HepG2 (cell line): ENCODE measurements around the gene MAPK14. TPM values are rescaled to one million over a fixed set of nuclear protein-coding genes. Genes with fewer than 3 reads are reported as not detected.

ENCODE experiments used
- ARNT2 ChIP-seq: sonication (generic); formaldehyde crosslinking; IDR thresholded peaks from 2 replicates; pipeline ENCODE4 v1.8.0; 2022; ENCODE audit warnings: mild to moderate bottlenecking, low read depth, missing genetic modification reagents, moderate library complexity
- ASH2L ChIP-seq: fragments of 300-600, 200-600 bp; sonication (generic); IDR thresholded peaks from 2 replicates; pipeline ENCODE4 v1.7.0; 2017; ENCODE audit warnings: low read depth, mild to moderate bottlenecking, moderate library complexity, mixed read lengths, low read length; ENCODE audit not compliant: insufficient read length
- CEBPG ChIP-seq: IDR thresholded peaks from 2 replicates; pipeline ENCODE4 v1.6.1; 2016
- GATAD2A ChIP-seq: IDR thresholded peaks from 2 replicates; pipeline ENCODE4 v1.6.1; 2016
- ISL2 ChIP-seq: sonication (generic); formaldehyde crosslinking; IDR thresholded peaks from 2 replicates; pipeline ENCODE4 v1.5.0; 2020; ENCODE audit warnings: missing genetic modification reagents
- KDM5A ChIP-seq: fragments of 200-600 bp; sonication (generic); IDR thresholded peaks from 2 replicates; pipeline ENCODE4 v1.7.0; 2018; ENCODE audit warnings: antibody characterized with exemption, mild to moderate bottlenecking, low read length, borderline replicate concordance
- MTF2 ChIP-seq: sonication (generic); formaldehyde crosslinking; IDR thresholded peaks from 2 replicates; pipeline ENCODE4 v1.5.0; 2020; ENCODE audit warnings: missing genetic modification reagents, borderline replicate concordance
- RXRA ChIP-seq: sonication (generic); formaldehyde crosslinking; IDR thresholded peaks from 2 replicates; pipeline ENCODE4 v1.5.1; 2020; ENCODE audit warnings: missing genetic modification reagents
- SIN3A ChIP-seq: IDR thresholded peaks from 2 replicates; pipeline ENCODE4 v1.6.1; 2011; ENCODE audit warnings: low read depth, mild to moderate bottlenecking, control low read depth, low read length, borderline replicate concordance
- SNAI1 ChIP-seq: sonication (generic); formaldehyde crosslinking; IDR thresholded peaks from 2 replicates; pipeline ENCODE4 v1.5.0; 2020; ENCODE audit warnings: mild to moderate bottlenecking, missing genetic modification reagents, borderline replicate concordance
- ZBTB7B ChIP-seq: sonication (generic); formaldehyde crosslinking; IDR thresholded peaks from 2 replicates; pipeline ENCODE4 v1.4.0; 2020; ENCODE audit warnings: missing genetic modification reagents
- ZNF232 ChIP-seq: sonication (generic); formaldehyde crosslinking; IDR thresholded peaks from 2 replicates; pipeline ENCODE4 v1.4.0; 2020; ENCODE audit warnings: missing genetic modification reagents, borderline replicate concordance
- ZNF263 ChIP-seq: sonication (generic); formaldehyde crosslinking; IDR thresholded peaks from 2 replicates; pipeline ENCODE4 v1.4.0; 2020; ENCODE audit warnings: missing genetic modification reagents
- ZNF430 ChIP-seq: sonication (generic); formaldehyde crosslinking; IDR thresholded peaks from 2 replicates; pipeline ENCODE4 v1.9.0; 2021; ENCODE audit warnings: mild to moderate bottlenecking, missing genetic modification reagents
- ZNF431 ChIP-seq: sonication (generic); formaldehyde crosslinking; IDR thresholded peaks from 2 replicates; pipeline ENCODE4 v1.9.0; 2022; ENCODE audit warnings: missing genetic modification reagents, low read depth, mild to moderate bottlenecking, borderline replicate concordance
- ZNF598 ChIP-seq: sonication (generic); formaldehyde crosslinking; IDR thresholded peaks from 2 replicates; pipeline ENCODE4 v1.5.1; 2020; ENCODE audit warnings: mild to moderate bottlenecking, missing genetic modification reagents, borderline replicate concordance
- ZNF672 ChIP-seq: sonication (generic); formaldehyde crosslinking; IDR thresholded peaks from 2 replicates; pipeline ENCODE4 v1.8.1; 2022; ENCODE audit warnings: missing genetic modification reagents
- polyA plus RNA-seq, 8 experiments: library from polyadenylated mRNA; depleted of rRNA in 3 of 8; stranded (reverse) in 7 of 8; unstranded in 1 of 8; fragments of >200 nt; fragmentation: Illumina TruSeq in 4 of 8; extraction: Trizol in 4 of 8; gene quantifications; 2 replicates each; pipeline versions ENCODE4 v1.2.1 to v1.2.3, GENCODE V29; 2011 to 2016; ENCODE audit warnings: low read depth in 4 of 8, missing spikeins in 1 of 8, mixed read lengths in 1 of 8; ENCODE audit not compliant: insufficient read depth in 1 of 8
- total RNA-seq, 5 experiments: library from RNA; depleted of rRNA; stranded (reverse); fragments of >200 nt; fragmentation: Illumina TruSeq; extraction: Trizol; gene quantifications; 2 replicates each; pipeline ENCODE4 v1.2.3, GENCODE V29; 2016; ENCODE audit warnings: low read depth in 1 of 5
- TF ChIP-seq, protein P1 (sequence below): sonication (generic); formaldehyde crosslinking; IDR thresholded peaks from 2 replicates; pipeline ENCODE4 v1.5.1; 2020; ENCODE audit warnings: missing genetic modification reagents, mild to moderate bottlenecking, borderline replicate concordance
- TF ChIP-seq, protein P2 (sequence below): sonication (generic); formaldehyde crosslinking; conservative IDR thresholded peaks from 2 replicates; pipeline ENCODE4 v1.4.0; 2020; ENCODE audit warnings: missing genetic modification reagents
- TF ChIP-seq, protein P3 (sequence below): sonication (generic); formaldehyde crosslinking; IDR thresholded peaks from 2 replicates; pipeline ENCODE4 v1.5.0; 2020; ENCODE audit warnings: missing genetic modification reagents
- TF ChIP-seq, protein P4 (sequence below): sonication (generic); formaldehyde crosslinking; IDR thresholded peaks from 2 replicates; pipeline ENCODE4 v1.4.0; 2020; ENCODE audit warnings: missing genetic modification reagents
- TF ChIP-seq, protein P5 (sequence below): sonication (generic); formaldehyde crosslinking; IDR thresholded peaks from 2 replicates; pipeline ENCODE4 v1.5.1; 2020; ENCODE audit warnings: mild to moderate bottlenecking, missing genetic modification reagents, borderline replicate concordance

MAPK14 gene
- total and polyA plus RNA-seq, 2 of the 13 experiments (the other 11 are each of a cell fraction or from before 2014, with no cell fraction given), result 66.3 to 67.3 TPM

DNA sequence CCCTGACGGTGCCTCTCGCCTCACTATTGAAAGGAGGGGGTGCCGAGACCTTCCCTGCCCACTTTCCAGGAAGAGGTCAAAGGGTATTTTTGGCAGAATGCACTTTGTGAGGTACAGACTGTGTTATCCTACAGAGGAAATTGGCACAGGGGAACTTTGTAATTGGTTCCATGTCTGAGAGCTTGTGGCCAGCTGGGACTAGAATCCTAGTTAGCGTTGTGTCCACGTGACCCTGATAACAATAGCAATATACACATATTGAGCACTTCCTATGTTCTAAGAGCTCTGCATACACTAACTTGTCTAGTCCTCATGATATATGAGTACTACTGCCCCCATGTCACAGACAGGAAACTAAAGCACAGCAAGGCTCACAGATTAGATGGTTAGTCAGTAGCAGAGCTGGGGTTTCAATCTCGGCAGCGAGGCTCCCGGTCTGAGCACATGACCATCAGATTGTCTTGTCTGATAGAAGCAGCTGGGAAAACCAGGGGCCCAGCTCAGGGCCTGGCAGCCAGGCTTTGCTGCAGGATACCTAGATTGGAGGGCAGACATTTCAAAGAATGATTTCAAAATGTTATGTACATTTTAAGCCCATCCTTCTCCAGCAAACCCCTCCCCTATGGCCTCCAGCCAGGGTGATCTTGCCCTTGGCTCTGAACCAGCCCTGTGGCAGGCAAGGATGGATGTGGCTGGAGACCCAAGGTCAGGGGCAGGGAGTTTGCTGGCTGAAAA is 104.1 kb downstream of the MAPK14 start (continued):
- TF ChIP-seq, protein P1, sequence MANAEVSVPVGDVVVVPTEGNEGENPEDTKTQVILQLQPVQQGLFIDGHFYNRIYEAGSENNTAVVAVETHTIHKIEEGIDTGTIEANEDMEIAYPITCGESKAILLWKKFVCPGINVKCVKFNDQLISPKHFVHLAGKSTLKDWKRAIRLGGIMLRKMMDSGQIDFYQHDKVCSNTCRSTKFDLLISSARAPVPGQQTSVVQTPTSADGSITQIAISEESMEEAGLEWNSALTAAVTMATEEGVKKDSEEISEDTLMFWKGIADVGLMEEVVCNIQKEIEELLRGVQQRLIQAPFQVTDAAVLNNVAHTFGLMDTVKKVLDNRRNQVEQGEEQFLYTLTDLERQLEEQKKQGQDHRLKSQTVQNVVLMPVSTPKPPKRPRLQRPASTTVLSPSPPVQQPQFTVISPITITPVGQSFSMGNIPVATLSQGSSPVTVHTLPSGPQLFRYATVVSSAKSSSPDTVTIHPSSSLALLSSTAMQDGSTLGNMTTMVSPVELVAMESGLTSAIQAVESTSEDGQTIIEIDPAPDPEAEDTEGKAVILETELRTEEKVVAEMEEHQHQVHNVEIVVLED (CRISPR knock-in tag), result 0 out of 2 replicates have a peak, but pooled peaks have one; percentile 8
- TF ChIP-seq, protein P2, sequence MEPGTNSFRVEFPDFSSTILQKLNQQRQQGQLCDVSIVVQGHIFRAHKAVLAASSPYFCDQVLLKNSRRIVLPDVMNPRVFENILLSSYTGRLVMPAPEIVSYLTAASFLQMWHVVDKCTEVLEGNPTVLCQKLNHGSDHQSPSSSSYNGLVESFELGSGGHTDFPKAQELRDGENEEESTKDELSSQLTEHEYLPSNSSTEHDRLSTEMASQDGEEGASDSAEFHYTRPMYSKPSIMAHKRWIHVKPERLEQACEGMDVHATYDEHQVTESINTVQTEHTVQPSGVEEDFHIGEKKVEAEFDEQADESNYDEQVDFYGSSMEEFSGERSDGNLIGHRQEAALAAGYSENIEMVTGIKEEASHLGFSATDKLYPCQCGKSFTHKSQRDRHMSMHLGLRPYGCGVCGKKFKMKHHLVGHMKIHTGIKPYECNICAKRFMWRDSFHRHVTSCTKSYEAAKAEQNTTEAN (CRISPR knock-in tag), result 0 out of 2 replicates have a peak, but pooled peaks have one; percentile 52
- TF ChIP-seq MTF2 (peak; percentile 35; the same call in 1 of the 2 replicates), SNAI1 (CRISPR knock-in tag) (no peak), ZNF232 (CRISPR knock-in tag) (peak; percentile 14; the same call in 1 of the 2 replicates), ISL2 (peak; percentile 48; the same call in 1 of the 2 replicates), KDM5A (peak; percentile 15; the same call in 1 of the 2 replicates), GATAD2A (CRISPR knock-in tag) (peak; percentile 74), SIN3A (0 out of 2 replicates have a peak, but pooled peaks have one; percentile 33), ZNF598 (CRISPR knock-in tag) (0 out of 2 replicates have a peak, but pooled peaks have one; percentile 71), ARNT2 (0 out of 2 replicates have a peak, but pooled peaks have one; percentile 4), CEBPG (CRISPR knock-in tag) (0 out of 2 replicates have a peak, but pooled peaks have one; percentile 2), ZNF430 (CRISPR knock-in tag) (0 out of 2 replicates have a peak, but pooled peaks have one; percentile 67), ASH2L (peak; percentile 56), ZNF431 (CRISPR knock-in tag) (peak; percentile 63; the same call in 1 of the 2 replicates), ZNF672 (no peak), ZBTB7B (peak; percentile 19; the same call in 1 of the 2 replicates), RXRA (CRISPR knock-in tag) (peak; percentile 65), ZNF263 (CRISPR knock-in tag) (no peak)
- TF ChIP-seq, protein P3, sequence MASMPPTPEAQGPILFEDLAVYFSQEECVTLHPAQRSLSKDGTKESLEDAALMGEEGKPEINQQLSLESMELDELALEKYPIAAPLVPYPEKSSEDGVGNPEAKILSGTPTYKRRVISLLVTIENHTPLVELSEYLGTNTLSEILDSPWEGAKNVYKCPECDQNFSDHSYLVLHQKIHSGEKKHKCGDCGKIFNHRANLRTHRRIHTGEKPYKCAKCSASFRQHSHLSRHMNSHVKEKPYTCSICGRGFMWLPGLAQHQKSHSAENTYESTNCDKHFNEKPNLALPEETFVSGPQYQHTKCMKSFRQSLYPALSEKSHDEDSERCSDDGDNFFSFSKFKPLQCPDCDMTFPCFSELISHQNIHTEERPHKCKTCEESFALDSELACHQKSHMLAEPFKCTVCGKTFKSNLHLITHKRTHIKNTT (CRISPR knock-in tag), result no peak
- TF ChIP-seq, protein P4, sequence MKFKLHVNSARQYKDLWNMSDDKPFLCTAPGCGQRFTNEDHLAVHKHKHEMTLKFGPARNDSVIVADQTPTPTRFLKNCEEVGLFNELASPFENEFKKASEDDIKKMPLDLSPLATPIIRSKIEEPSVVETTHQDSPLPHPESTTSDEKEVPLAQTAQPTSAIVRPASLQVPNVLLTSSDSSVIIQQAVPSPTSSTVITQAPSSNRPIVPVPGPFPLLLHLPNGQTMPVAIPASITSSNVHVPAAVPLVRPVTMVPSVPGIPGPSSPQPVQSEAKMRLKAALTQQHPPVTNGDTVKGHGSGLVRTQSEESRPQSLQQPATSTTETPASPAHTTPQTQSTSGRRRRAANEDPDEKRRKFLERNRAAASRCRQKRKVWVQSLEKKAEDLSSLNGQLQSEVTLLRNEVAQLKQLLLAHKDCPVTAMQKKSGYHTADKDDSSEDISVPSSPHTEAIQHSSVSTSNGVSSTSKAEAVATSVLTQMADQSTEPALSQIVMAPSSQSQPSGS (CRISPR knock-in tag), result peak; percentile 12; the same call in 1 of the 2 replicates
- TF ChIP-seq, protein P5, sequence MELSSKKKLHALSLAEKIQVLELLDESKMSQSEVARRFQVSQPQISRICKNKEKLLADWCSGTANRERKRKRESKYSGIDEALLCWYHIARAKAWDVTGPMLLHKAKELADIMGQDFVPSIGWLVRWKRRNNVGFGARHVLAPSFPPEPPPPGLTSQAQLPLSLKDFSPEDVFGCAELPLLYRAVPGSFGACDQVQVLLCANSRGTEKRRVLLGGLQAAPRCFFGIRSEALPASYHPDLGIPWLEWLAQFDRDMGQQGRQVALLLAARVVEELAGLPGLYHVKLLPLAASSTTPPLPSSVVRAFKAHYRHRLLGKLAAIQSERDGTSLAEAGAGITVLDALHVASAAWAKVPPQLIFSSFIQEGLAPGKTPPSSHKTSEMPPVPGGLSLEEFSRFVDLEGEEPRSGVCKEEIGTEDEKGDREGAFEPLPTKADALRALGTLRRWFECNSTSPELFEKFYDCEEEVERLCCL (CRISPR knock-in tag), result 0 out of 2 replicates have a peak, but pooled peaks have one; percentile 2
